Activated naive CD8-positive, alpha-beta T cell treated with anti-CD3 and anti-CD28 coated beads, Interleukin-2, amount 10 ng/mL, durations not matched to agents 7 days and 5 days (primary cell): Measurements from ENCODE around the gene CDC25B. TPM values are rescaled to one million over a fixed set of nuclear protein-coding genes. Genes with fewer than 3 reads are reported as not detected.
"Not testable (repeated sequence)": the region's sequence is repeated elsewhere in the genome, so short reads cannot be mapped to it uniquely, and the experiment has no call there.

ENCODE experiments used
- ATAC-seq: fragments of 150-1000 bp; cut with Tn5 transposase; one replicate; pipeline ENCODE4 v1.10.0; 2021; ENCODE audit warnings: low read depth, moderate library complexity
- POLR2A ChIA-PET: fragments of 350-600 bp; sonication (Branson Sonifier 250); formaldehyde crosslinking; loops from one replicate; lab custom pipeline; 2021; ENCODE audit warnings: antibody characterized with exemption; lab: Charles Lee
- DNase-seq: peaks from one replicate; pipeline ENCODE4 v3.0.0; 2021
- H3K27ac Mint-ChIP-seq: one replicate; pipeline ENCODE4 v1.8.0; 2022; ENCODE audit warnings: mild to moderate bottlenecking, mixed read lengths
- H3K27me3 Mint-ChIP-seq: one replicate; pipeline ENCODE4 v1.8.0; 2022; ENCODE audit warnings: mild to moderate bottlenecking, moderate library complexity, mixed read lengths
- H3K36me3 Mint-ChIP-seq: one replicate; pipeline ENCODE4 v1.8.0; 2021; ENCODE audit warnings: mild to moderate bottlenecking, mixed read lengths
- H3K4me1 Mint-ChIP-seq: one replicate; pipeline ENCODE4 v1.8.0; 2021; ENCODE audit warnings: mixed read lengths
- H3K4me3 Mint-ChIP-seq: one replicate; pipeline ENCODE4 v1.8.0; 2022; ENCODE audit warnings: mild to moderate bottlenecking, moderate library complexity, mixed read lengths
- H3K9me3 Mint-ChIP-seq: one replicate; pipeline ENCODE4 v1.8.0; 2021; ENCODE audit warnings: mixed read lengths
- total RNA-seq, 2 experiments: library from RNA; stranded (reverse); gene quantifications; one replicate each; pipeline ENCODE4 v1.2.3, GENCODE V29; 2021

Gene CDC25B
- total RNA-seq, 2 experiments from 2014 or later: 263 to 264 TPM

DNA sequence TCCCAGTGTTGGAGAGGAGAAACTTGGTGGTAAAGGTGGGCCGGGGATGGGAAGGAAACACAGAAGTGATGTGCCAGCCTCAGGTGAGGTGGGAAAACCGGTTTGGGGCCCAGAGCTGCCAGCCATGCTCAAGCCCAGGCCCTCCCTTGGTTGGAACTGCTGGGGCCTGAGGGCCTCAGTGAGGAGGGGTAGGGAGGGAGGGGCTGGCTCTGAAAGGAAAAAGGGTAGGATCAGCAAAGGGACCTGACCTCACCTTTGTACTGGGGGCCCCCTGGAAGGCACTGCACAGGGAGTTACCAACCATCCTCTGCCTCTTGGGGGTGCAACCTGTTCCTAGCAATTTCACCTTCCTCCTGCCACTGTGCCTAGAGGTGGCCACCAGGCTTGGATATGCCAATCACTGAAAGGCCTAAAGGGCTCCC, 13.0 kb upstream of the CDC25B start:
- H3K9me3 Mint-ChIP-seq: no peaks in the 10 kb centered on the region
- peaks cover 30% of the 10 kb centered on the region for H3K4me1 Mint-ChIP-seq
- H3K27ac Mint-ChIP-seq: no peak overlapping the region
- no peak for DNase-seq
- peaks cover 5% of the 10 kb centered on the region for H3K36me3 Mint-ChIP-seq
- peaks cover 22% of the 10 kb centered on the region for H3K27me3 Mint-ChIP-seq
- no peak for ATAC-seq
- POLR2A ChIA-PET: interaction anchor here (1.9 to 9.0 kb wide), 2 partner anchors 14 to 37 kb away, joined by 5 to 53 read pairs; partner anchors contain the start of genes ADISSP and AP5S1
- no peak overlapping the region for H3K4me3 Mint-ChIP-seq

DNA sequence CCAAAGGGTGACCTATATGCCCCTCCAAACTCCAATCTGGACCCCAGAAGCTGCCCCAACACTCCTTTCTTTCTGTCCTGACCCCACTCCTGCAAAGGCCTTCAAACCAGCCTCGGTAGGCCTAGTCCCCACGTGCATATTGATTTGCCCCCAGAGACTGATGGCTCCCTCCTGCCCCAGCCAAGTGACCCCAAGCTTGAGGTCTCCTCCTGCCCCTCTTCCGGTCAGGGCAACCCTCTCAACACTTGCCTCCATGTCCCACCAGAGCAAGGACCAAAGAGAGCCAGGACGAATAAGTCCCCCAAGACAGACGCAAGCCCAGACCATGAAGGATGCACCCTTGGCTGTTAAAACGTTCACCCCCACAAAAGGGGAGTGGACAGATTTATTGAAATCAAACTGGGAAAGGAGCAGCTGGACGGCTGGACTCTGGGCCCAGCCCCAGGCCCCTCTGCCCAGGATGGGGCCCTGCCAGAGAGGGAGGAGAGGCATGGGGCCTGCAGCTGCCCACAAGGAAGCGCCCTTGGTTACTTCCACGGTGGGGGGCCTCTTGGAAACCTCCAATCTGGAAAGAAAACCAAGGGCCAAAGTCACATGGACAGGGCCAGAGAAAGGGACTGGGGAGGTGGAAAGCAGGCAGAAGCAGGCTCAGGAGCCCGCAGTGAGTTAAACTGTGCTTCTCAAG, 12.5 kb upstream of the CDC25B start:
- Mint-ChIP-seq H3K4me1 (peaks cover 33% of the 10 kb centered on the region), H3K27me3 (peaks cover 20% of the 10 kb centered on the region), H3K36me3 (peaks cover 5% of the 10 kb centered on the region), H3K4me3 (peak overlapping the region; percentile 14), H3K27ac (no peak overlapping the region), H3K9me3 (no peaks in the 10 kb centered on the region)
- POLR2A ChIA-PET: interaction anchor here (0.7 to 9.0 kb wide), 2 partner anchors 15 to 70 kb away, joined by 4 to 53 read pairs; partner anchors contain the start of gene ADISSP
- peak; percentile 29 for DNase-seq
- ATAC-seq: no peak

DNA sequence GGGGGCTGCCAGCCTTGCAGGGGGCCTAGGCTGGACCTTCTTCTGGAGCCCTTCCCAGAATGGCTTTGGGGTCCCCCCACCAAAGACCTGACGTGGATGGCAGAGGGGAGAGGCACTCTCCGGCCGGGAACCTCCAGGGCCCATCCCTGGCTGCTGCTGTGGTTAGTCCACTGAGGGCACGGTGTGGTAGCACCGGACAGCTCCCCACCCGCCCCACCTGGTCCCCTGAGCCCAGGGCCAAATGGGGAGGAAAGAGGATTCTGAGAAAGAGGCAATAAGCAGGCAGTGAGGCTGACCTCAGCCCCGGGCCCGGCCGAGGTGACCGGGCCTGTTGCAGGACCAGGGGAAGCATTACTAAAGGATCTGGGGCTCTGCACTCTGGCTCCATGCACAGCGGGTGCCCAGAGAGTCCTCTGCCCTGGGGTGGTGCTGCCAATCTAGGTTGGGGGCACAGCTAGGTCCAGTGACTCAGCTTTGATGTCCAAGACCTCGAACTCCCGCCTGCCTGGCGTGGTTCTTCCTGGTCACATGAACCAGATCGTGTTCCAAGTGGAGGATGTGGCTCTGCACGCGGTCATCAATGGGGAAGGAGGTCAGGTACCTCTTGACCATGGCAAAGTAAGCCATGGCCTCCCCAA, 11.8 kb upstream of the CDC25B start:
- H3K9me3 Mint-ChIP-seq: no peaks in the 10 kb centered on the region
- peaks cover 38% of the 10 kb centered on the region for H3K4me1 Mint-ChIP-seq
- peaks cover 5% of the 10 kb centered on the region for H3K36me3 Mint-ChIP-seq
- no peak for DNase-seq
- no peak for ATAC-seq
- POLR2A ChIA-PET: interaction anchor here (0.7 to 9.0 kb wide), 5 partner anchors 11 to 298 kb away, joined by 4 to 53 read pairs (median 7); partner anchors contain the start of genes ADISSP, AP5S1 and CDC25B
- H3K27ac Mint-ChIP-seq: peak overlapping the region; percentile 56
- H3K27me3 Mint-ChIP-seq: peaks cover 19% of the 10 kb centered on the region
- H3K4me3 Mint-ChIP-seq: peak overlapping the region; percentile 67

DNA sequence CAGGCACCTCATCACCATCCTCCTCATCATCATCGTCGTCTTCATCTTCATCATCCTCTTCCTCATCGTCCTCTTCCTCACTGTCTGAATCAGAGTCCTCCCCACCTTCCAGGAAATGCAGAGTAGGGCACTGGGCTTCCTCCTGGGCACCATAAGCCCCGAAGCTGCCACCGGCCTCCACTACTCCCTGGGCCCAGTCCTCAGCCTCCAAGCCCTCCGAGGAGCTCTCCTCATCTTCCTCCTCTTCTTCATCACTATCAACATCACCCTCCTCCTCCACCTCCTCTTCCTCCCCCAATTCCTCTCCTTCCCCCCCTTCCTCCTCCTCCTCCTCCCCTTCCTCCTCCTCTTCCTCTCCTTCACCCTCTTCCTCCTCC, 11.3 kb upstream of the CDC25B start:
- peaks cover 15% of the 10 kb centered on the region for H3K27me3 Mint-ChIP-seq
- DNase-seq (no peak), ATAC-seq (no peak)
- H3K9me3 Mint-ChIP-seq: no peaks in the 10 kb centered on the region
- H3K27ac Mint-ChIP-seq: peak overlapping the region; percentile 56
- POLR2A ChIA-PET: interaction anchor here (0.5 to 9.0 kb wide), 7 partner anchors 11 to 298 kb away, joined by 3 to 53 read pairs (median 7); partner anchors contain the start of genes ADISSP, AP5S1 and CDC25B
- H3K4me3 Mint-ChIP-seq: peak overlapping the region; percentile 67
- peaks cover 5% of the 10 kb centered on the region for H3K36me3 Mint-ChIP-seq
- H3K4me1 Mint-ChIP-seq: peaks cover 38% of the 10 kb centered on the region

DNA sequence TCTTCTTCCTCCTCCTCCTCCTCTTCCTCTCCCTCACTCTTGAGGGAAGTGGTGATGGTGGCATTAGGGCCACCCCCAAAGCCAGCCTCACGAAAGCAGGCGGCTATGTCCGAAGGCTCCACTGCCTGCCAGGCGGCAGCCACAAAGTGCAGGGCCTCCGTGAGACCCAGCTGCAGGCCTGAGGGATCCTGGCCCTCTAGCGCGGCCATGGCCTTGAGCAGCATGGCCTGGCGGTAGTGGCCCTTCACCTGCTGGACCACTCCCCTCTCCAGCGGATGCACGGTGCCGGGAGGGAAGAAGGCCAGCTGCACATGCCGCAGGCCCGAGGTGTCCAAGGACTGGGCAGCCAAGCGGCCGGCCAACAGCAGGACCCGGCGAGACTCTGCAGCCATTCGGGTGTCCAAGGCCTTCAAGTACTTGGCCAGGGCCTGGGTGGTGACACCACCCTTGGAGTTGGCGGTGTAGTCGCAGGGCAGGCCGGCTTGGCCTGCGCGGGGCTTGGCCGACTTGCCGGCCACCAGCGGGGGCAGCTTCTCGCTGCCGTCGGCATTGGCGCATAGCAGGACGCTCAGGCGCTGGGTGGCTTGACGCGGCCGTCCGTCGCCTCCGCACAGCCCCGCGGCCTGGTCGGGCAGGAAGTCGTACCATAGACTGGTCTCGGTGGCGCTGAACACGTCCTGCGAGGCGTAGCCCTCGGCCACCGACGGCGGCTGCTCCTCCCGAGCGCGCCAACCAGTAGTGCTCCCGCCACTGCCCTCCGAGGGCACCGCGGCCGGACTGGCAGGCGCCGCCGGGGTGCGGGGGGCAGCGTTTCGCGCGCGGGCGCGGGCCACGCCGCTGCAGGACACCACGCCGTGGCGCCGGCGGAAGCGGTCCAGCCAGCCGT, 10.6 kb upstream of the CDC25B start:
- Mint-ChIP-seq H3K4me3 (peak overlapping the region; percentile 67), H3K27ac (no peak overlapping the region), H3K27me3 (peaks cover 10% of the 10 kb centered on the region), H3K9me3 (no peaks in the 10 kb centered on the region), H3K4me1 (peaks cover 36% of the 10 kb centered on the region), H3K36me3 (peaks cover 5% of the 10 kb centered on the region)
- POLR2A ChIA-PET: interaction anchor here (0.5 to 3.7 kb wide), 11 partner anchors 8 to 297 kb away, joined by 3 to 52 read pairs (median 7); partner anchors contain the start of genes ADISSP, AP5S1 and CDC25B
- no peak for ATAC-seq
- no peak for DNase-seq

DNA sequence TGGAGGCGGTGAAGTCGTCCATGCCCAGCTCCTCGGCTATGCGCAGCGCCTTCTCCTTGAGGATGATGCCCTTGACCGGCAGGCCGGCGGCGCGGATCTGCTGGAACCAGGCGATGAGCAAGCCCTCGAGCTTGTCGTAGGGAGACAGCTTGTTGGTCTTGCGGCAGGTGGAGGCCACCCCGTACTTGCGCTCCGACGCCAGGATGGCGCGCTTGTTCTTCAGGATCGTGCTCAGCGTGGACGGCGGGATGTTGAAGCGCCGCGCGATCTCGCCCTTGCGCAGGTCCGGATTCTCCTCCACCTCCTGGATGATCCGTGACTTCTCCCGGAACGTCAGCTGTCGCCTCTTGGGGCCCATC, 10.0 kb upstream of the CDC25B start:
- Mint-ChIP-seq H3K4me3 (peak overlapping the region; percentile 78), H3K9me3 (no peaks in the 10 kb centered on the region), H3K27ac (peak overlapping the region; percentile 65), H3K27me3 (peaks cover 7% of the 10 kb centered on the region), H3K4me1 (peaks cover 32% of the 10 kb centered on the region), H3K36me3 (peaks cover 5% of the 10 kb centered on the region)
- ATAC-seq (peak; percentile 25), DNase-seq (peak; percentile 58)
- POLR2A ChIA-PET: interaction anchor here (0.6 to 3.7 kb wide), 11 partner anchors 8 to 102 kb away, joined by 3 to 52 read pairs (median 7); partner anchors contain the start of genes ADISSP, AP5S1 and CDC25B

DNA sequence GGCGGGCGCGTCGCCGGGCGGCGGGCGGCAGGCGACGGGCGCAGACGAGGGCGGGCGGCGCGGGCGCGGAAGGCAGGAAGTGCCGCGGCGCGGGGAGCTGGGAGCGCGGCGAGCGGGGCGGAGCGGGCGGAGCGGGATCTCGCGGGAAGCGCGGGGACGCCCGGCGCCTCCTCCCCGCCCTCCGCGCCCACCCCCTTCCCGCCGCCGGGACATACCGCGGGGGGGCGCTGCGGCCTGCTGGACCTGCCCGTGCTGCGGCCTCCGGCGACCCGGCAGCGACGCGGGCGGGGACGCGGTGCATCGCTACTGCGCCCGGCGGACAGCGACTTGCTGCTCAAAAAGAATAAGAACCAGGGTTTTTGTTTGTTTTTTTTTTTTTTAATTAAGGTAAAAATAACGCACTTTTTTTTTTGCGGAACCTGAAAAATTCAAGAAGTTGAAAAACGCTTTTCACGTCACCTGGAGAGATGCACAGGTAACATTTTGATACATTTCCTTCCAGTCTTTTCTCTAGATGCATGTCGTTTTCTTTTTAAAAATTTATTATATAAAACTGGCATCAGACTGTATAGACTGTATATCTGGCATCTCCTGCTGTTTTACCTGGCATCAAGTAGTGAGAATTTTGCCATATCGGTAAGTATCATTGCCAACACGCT, 9.3 kb upstream of the CDC25B start, which contains the start of gene CENPB:
Gene CENPB (minus strand): TSS at position 76 of the 659 bp plus-strand sequence. CDS start 257 bp downstream, outside the sequence.
- DNase-seq: peak; percentile 99
- H3K4me1 Mint-ChIP-seq: peaks cover 26% of the 10 kb centered on the region
- peaks cover 5% of the 10 kb centered on the region for H3K36me3 Mint-ChIP-seq
- peaks cover 7% of the 10 kb centered on the region for H3K27me3 Mint-ChIP-seq
- no peaks in the 10 kb centered on the region for H3K9me3 Mint-ChIP-seq
- peak within 1 kb of the TSS; percentile 65 for H3K27ac Mint-ChIP-seq
- POLR2A ChIA-PET: interaction anchor here (0.6 to 3.7 kb wide), 18 partner anchors 8 to 298 kb away, joined by 3 to 52 read pairs (median 4); partner anchors contain the start of genes ADISSP, AP5S1 and CDC25B
- ATAC-seq: peak; percentile 94
- H3K4me3 Mint-ChIP-seq: peak within 1 kb of the TSS; percentile 78

DNA sequence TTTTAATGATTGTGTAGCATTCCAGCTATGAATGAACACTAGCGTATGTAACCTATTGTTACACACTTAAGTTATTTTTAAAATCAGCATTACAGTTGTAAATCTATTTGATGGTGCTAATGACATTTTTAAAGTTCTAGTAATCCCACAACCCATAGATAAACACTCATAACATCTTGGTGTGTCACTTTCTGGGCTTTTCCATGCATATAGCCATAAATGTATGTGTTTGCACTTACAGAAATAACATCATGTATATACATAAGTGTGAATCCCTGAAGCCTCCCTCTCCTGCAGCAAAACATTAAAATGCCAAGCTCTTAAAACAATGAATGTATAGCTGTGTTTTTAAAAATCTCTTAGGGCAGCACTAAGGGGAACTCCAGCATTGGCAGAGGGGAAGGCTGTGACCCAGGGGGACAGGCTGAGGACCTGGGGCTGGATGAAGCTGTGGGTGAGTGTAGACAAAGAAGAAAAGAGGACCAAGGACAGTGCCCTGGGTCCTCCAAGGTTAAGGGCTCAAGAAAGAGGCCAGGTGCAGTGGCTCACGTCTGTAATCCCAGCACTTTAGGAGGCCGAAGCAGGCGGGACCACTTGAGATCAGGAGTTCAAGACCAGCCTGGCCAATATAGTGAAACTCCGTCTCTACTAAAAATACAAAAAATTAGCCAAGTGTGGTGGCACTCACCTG, 8.6 kb upstream of the CDC25B start:
- POLR2A ChIA-PET: interaction anchor here (0.6 to 3.7 kb wide), 12 partner anchors 8 to 298 kb away, joined by 3 to 52 read pairs (median 6); partner anchors contain the start of genes ADISSP, AP5S1 and CDC25B
- Mint-ChIP-seq H3K9me3 (no peaks in the 10 kb centered on the region), H3K4me3 (peak overlapping the region; percentile 67), H3K4me1 (peaks cover 26% of the 10 kb centered on the region), H3K27me3 (peaks cover 7% of the 10 kb centered on the region), H3K36me3 (peaks cover 5% of the 10 kb centered on the region), H3K27ac (no peak overlapping the region)
- no peak for ATAC-seq
- no peak for DNase-seq

DNA sequence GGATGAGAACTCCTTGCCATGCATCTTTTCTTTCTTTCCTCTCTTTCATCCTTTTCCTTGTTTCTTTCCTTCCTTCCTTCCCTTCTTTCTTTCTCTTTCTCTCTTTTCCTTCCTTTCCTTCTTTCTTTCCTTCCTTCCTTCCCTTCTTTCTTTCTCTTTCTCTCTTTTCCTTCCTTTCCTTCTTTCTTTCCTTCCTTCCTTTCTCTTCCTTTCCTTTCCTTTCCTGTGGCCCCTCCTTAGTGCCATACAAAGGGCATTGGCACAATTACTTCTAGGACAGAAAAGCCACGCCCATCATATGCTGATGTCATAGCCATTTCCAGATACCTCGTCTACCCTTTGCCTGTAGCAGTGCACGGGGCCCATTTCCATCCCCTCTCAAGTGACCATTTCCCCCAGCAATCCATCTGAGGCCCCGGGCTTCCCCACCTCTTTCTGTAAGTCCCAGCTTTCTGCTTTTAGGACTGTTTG, 7.4 kb upstream of the CDC25B start:
- Mint-ChIP-seq H3K9me3 (no peaks in the 10 kb centered on the region), H3K4me1 (peaks cover 23% of the 10 kb centered on the region), H3K27ac (peak overlapping the region; percentile 66), H3K27me3 (peaks cover 7% of the 10 kb centered on the region), H3K36me3 (peaks cover 5% of the 10 kb centered on the region), H3K4me3 (peak overlapping the region; percentile 41)
- POLR2A ChIA-PET: interaction anchor here (1.3 to 1.4 kb wide), 2 partner anchors 25 to 32 kb away, joined by 6 to 8 read pairs; partner anchors contain the start of gene AP5S1
- no peak for DNase-seq
- no peak for ATAC-seq

DNA sequence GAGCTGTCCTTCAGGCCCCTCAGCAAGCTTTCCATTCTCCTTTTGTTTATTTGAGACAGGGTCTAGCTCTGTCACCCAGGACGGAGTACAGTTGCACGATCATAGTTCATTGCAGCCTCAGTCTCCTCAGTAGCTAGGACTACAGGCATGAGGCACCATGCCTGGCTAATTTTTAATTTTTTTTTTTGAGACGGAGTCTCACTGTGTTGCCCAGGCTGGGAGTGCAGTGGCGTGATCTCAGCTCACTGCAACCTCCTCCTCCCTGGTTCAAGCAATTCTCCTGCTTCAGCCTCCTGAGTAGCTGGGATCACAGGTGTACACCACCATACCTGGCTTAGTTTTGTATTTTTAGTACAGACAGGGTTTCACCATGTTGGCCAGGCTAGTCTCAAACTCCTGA, 6.9 kb upstream of the CDC25B start:
- H3K27ac Mint-ChIP-seq, H3K9me3 Mint-ChIP-seq, H3K36me3 Mint-ChIP-seq, ATAC-seq, H3K4me3 Mint-ChIP-seq, DNase-seq, H3K27me3 Mint-ChIP-seq: not testable (repeated sequence)
- H3K4me1 Mint-ChIP-seq: peaks cover 24% of the 10 kb centered on the region
- POLR2A ChIA-PET: interaction anchor here (0.6 to 1.4 kb wide), 3 partner anchors 24 to 31 kb away, joined by 3 to 8 read pairs (median 6); partner anchors contain the start of gene AP5S1

DNA sequence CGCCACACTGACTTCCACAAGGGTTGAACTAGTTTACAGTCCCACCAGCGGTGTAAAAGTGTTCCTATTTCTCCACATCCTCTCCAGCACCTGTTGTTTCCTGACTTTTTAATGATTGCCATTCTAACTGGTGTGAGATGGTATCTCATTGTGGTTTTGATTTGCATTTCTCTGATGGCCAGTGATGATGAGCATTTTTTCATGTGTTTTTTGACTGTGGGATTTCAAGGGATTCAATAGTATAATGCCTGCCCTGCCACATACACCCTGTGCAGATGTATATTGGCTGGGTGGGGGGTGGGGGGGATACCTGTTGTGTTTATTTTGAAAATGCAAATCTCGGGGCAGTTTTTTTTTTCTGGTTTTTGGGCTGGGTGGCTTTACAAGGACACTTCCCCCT, 1.9 kb upstream of the CDC25B start:
- H3K9me3 Mint-ChIP-seq, H3K4me3 Mint-ChIP-seq, H3K27ac Mint-ChIP-seq, ATAC-seq, DNase-seq, H3K27me3 Mint-ChIP-seq: not testable (repeated sequence)
- peaks cover 23% of the 10 kb centered on the region for H3K4me1 Mint-ChIP-seq
- peaks cover 18% of the 10 kb centered on the region for H3K36me3 Mint-ChIP-seq
- POLR2A ChIA-PET: interaction anchor here (2.3 to 2.9 kb wide), 2 partner anchors 25 to 26 kb away, joined by 15 to 16 read pairs; partner anchors contain the start of gene AP5S1
